ENCODE results near the gene SEC16A. TPM values are rescaled to one million over a fixed set of nuclear protein-coding genes. Genes with fewer than 3 reads are reported as not detected.

Gene SEC16A
- total and polyA plus RNA-seq, 4 donors, result 21.7 to 96.1 (median 66.0) TPM

- DNase-seq (ENCODE audit: low spot score), result no peak
- Histone ChIP-seq H3K4me3 (ENCODE audit: low read depth in 1 of 3, low read length in 3 of 3) (no peak overlapping the region), H3K9ac (ENCODE audit: low read depth in 1 of 2, low read length in 2 of 2) (no peak overlapping the region), H3K27ac (ENCODE audit: low read depth in 1 of 2, low read length in 2 of 2) (no peak overlapping the region), H3K36me3 (ENCODE audit: control insufficient read depth in 4 of 4, insufficient read depth in 3 of 4, low read depth in 1 of 4, low read length in 3 of 4) (peaks cover 9 to 23% (median 13%) of the 10 kb centered on the region in 4 donors), H3K27me3 (ENCODE audit: control insufficient read depth in 4 of 4, insufficient read depth in 4 of 4, low read length in 3 of 4) (no peaks in the 10 kb centered on the region), H3K4me1 (ENCODE audit: control insufficient read depth in 4 of 4, insufficient read depth in 4 of 4, low read length in 3 of 4) (peaks cover 0 to 2% (median under 1%) of the 10 kb centered on the region in 4 donors), H3K9me3 (ENCODE audit: control insufficient read depth in 4 of 4, low read length in 3 of 4) (no peaks in the 10 kb centered on the region)
- no peak for TF ChIP-seq NR2F2 (IDR thresholded peaks at IDR 0.05)
- no peak for TF ChIP-seq HNF4G (IDR thresholded peaks at IDR 0.05)
- TF ChIP-seq ATF3 (IDR thresholded peaks at IDR 0.05), result no peak
- TF ChIP-seq GABPA (IDR thresholded peaks at IDR 0.05 in 1 of 2, conservative IDR thresholded peaks at IDR 0.05 in 1 of 2), result no peak
- no peak for TF ChIP-seq JUND (IDR thresholded peaks at IDR 0.05)
- TF ChIP-seq CTCF (IDR thresholded peaks at IDR 0.05; ENCODE audit: low read depth, low read length, missing input control), result no peak
- TF ChIP-seq SP1 (IDR thresholded peaks at IDR 0.05), result no peak
- TF ChIP-seq HNF4A (conservative IDR thresholded peaks at IDR 0.05), result no peak
- TF ChIP-seq RAD21 (IDR thresholded peaks at IDR 0.05), result no peak
- TF ChIP-seq TAF1 (conservative IDR thresholded peaks at IDR 0.05), result no peak
- no peak for TF ChIP-seq ZBTB33 (IDR thresholded peaks at IDR 0.05)
- TF ChIP-seq FOXA1 (IDR thresholded peaks at IDR 0.05), result no peak
- TF ChIP-seq MAX (IDR thresholded peaks at IDR 0.05), result no peak
- TF ChIP-seq FOXA2 (IDR thresholded peaks at IDR 0.05), result no peak
- TF ChIP-seq YY1 (IDR thresholded peaks at IDR 0.05), result no peak
- WGBS, result 95% methylated on average over 36 of the region's 36 CpGs
These were observed 51.0 kb downstream of the SEC16A start for GRCh38 chr9:136431782-136432350.

GRCh38 chr9:136430588-136431234 is 52.1 kb downstream of the SEC16A start:
- TF ChIP-seq EGR1 (IDR thresholded peaks at IDR 0.05; ENCODE audit: low read depth in 2 of 2), result no peak
- TF ChIP-seq ATF3 (IDR thresholded peaks at IDR 0.05), result no peak
- no peak for TF ChIP-seq SP1 (IDR thresholded peaks at IDR 0.05)
- TF ChIP-seq MAX (IDR thresholded peaks at IDR 0.05), result no peak
- TF ChIP-seq TAF1 (conservative IDR thresholded peaks at IDR 0.05), result no peak
- Histone ChIP-seq H3K9ac (ENCODE audit: low read depth in 1 of 2, low read length in 2 of 2) (no peak overlapping the region), H3K27me3 (ENCODE audit: control insufficient read depth in 4 of 4, insufficient read depth in 4 of 4, low read length in 3 of 4) (no peaks in the 10 kb centered on the region), H3K27ac (ENCODE audit: low read depth in 1 of 2, low read length in 2 of 2) (no peak overlapping the region), H3K9me3 (ENCODE audit: control insufficient read depth in 4 of 4, low read length in 3 of 4) (no peaks in the 10 kb centered on the region), H3K4me1 (ENCODE audit: control insufficient read depth in 4 of 4, insufficient read depth in 4 of 4, low read length in 3 of 4) (no peaks in the 10 kb centered on the region), H3K4me3 (ENCODE audit: low read depth in 1 of 3, low read length in 3 of 3) (no peak overlapping the region), H3K36me3 (ENCODE audit: control insufficient read depth in 4 of 4, insufficient read depth in 3 of 4, low read depth in 1 of 4, low read length in 3 of 4) (peaks cover 9 to 23% (median 13%) of the 10 kb centered on the region in 4 donors)
- DNase-seq (ENCODE audit: low spot score), result no peak
- 94% methylated on average over 29 of the region's 29 CpGs for WGBS

All from liver (tissue), 9 donors.